Stomach smooth muscle (tissue), 2 donors: ENCODE measurements around the gene PHF21B.

Experiments used
- H3K27ac ChIP-seq: one replicate; pipeline ENCODE4 v1.7.0; 2013; ENCODE audit warnings: mild to moderate bottlenecking, low read length, inconsistent platforms
- H3K27me3 ChIP-seq, 2 donors: one replicate each; pipeline ENCODE4 v1.7.0; 2013; ENCODE audit warnings: low read length in 2 of 2; ENCODE audit not compliant: insufficient read depth in 2 of 2, control insufficient read depth in 1 of 2
- H3K36me3 ChIP-seq, 2 donors: one replicate each; pipeline ENCODE4 v1.7.0; 2013; ENCODE audit warnings: low read length in 2 of 2; ENCODE audit not compliant: control insufficient read depth in 2 of 2, insufficient read depth in 2 of 2
- H3K4me1 ChIP-seq: one replicate; pipeline ENCODE4 v1.7.0; 2013; ENCODE audit warnings: low read length; ENCODE audit not compliant: control insufficient read depth, insufficient read depth
- H3K4me3 ChIP-seq, 2 donors: one replicate each; pipeline ENCODE4 v1.7.0; 2013; ENCODE audit warnings: low read length in 2 of 2
- H3K9ac ChIP-seq, 2 donors: one replicate each; pipeline ENCODE4 v1.7.0; 2013; ENCODE audit warnings: low read length in 2 of 2, mild to moderate bottlenecking in 1 of 2
- H3K9me3 ChIP-seq, 2 donors: one replicate each; pipeline ENCODE4 v1.7.0; 2013; ENCODE audit warnings: low read length in 2 of 2; ENCODE audit not compliant: control insufficient read depth in 2 of 2
- donor health status: healthy.
- donor health status: Pancreatic carcinoma.

Gene PHF21B

GRCh38 chr22:44839061-44839460 is 170.7 kb downstream of the PHF21B start:
- no peak overlapping the region for H3K27ac ChIP-seq
- no peaks in the 10 kb centered on the region for H3K4me1 ChIP-seq
- no peak overlapping the region for H3K9ac ChIP-seq
- peaks cover 4 to 14% of the 10 kb centered on the region in 2 donors for H3K27me3 ChIP-seq
- no peaks in the 10 kb centered on the region for H3K36me3 ChIP-seq
- no peak overlapping the region for H3K4me3 ChIP-seq
- peaks cover 0 to 11% of the 10 kb centered on the region in 2 donors for H3K9me3 ChIP-seq

DNA sequence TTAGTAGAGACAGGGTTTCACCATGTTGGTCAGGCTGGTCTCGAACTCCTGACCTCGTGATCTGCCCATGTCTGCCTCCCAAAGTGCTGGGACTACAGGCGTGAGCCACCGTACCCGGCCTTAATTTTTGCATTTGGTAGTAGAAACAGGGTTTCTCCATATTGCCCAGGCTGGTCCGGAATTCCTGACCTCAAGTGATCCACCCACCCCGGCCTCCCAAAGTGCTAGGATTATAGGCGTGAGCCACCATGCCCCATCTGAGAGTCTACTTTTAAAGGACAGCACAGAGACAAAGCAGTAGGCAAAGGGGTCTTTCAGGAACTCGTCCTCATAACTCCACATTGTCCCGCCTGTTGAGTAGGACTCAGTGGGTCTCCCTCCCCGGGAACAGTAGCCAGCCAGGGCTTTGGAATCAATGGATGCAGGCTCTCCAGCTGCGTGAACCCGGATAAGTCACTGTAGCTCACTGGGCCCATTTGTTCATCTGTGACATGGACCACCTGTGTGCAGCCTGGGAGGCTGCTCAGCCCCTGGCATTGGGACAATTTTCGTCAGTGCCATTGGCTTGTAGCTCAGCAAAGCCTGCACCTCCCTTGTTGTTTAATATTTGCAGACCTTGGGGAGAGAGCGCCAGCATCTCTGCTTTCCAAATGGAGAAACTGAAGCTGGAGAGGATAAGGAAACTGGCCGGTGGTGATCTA is 171.3 kb downstream of the PHF21B start:
- Histone ChIP-seq H3K36me3 (no peaks in the 10 kb centered on the region), H3K27me3 (peaks cover 4 to 14% of the 10 kb centered on the region in 2 donors)

GRCh38 chr22:44837481-44837880 is 172.3 kb downstream of the PHF21B start:
- peaks cover 4 to 14% of the 10 kb centered on the region in 2 donors for H3K27me3 ChIP-seq
- H3K4me3 ChIP-seq, result no peak overlapping the region
- H3K4me1 ChIP-seq, result no peaks in the 10 kb centered on the region
- peaks cover 0 to 8% of the 10 kb centered on the region in 2 donors for H3K9me3 ChIP-seq
- H3K9ac ChIP-seq, result no peak overlapping the region
- H3K27ac ChIP-seq, result no peak overlapping the region
- H3K36me3 ChIP-seq, result no peaks in the 10 kb centered on the region

More for the DNA sequence above, 171.3 kb downstream of the PHF21B start:
- peaks cover 0 to 8% of the 10 kb centered on the region in 2 donors for H3K9me3 ChIP-seq
- H3K4me1 ChIP-seq, result no peaks in the 10 kb centered on the region
- no peak overlapping the region for H3K9ac ChIP-seq
- no peak overlapping the region for H3K27ac ChIP-seq
- H3K4me3 ChIP-seq, result no peak overlapping the region

- Histone ChIP-seq H3K4me3 (no peak overlapping the region), H3K9me3 (peaks cover 0 to 12% of the 10 kb centered on the region in 2 donors), H3K27ac (no peak overlapping the region), H3K9ac (no peak overlapping the region), H3K4me1 (no peaks in the 10 kb centered on the region), H3K27me3 (peaks cover under 1 to 7% of the 10 kb centered on the region in 2 donors), H3K36me3 (no peaks in the 10 kb centered on the region)
Observed at GRCh38 chr22:44834065-44834464, 175.7 kb downstream of the PHF21B start.

DNA sequence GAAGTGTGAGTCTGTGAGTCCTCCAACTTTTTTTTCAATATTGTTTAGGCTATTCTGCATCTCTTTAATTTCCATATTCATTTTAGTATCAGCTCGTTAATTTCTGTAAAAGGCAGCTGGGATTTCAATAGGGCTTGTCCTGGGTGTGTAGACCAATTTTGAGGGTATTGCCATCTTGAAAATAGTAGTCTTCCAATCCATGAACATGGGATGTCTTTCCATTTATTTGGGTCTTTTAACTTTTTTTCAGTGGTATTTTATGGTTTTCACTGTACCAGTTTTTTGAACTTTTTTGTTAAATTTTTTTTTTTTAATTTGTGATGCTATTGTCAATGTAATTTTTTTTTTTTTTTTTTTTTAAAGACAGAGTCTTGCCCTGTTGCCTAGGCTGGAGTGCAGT is 177.9 kb downstream of the PHF21B start:
- H3K9ac ChIP-seq, result no peak overlapping the region
- H3K9me3 ChIP-seq, result peaks cover 0 to 8% of the 10 kb centered on the region in 2 donors
- no peaks in the 10 kb centered on the region for H3K36me3 ChIP-seq
- no peaks in the 10 kb centered on the region for H3K4me1 ChIP-seq
- no peak overlapping the region for H3K27ac ChIP-seq
- no peak overlapping the region for H3K4me3 ChIP-seq
- peaks cover 0 to 3% of the 10 kb centered on the region in 2 donors for H3K27me3 ChIP-seq
